ENCODE measurements around the gene VPS13D.

The VPS13D gene

DNA sequence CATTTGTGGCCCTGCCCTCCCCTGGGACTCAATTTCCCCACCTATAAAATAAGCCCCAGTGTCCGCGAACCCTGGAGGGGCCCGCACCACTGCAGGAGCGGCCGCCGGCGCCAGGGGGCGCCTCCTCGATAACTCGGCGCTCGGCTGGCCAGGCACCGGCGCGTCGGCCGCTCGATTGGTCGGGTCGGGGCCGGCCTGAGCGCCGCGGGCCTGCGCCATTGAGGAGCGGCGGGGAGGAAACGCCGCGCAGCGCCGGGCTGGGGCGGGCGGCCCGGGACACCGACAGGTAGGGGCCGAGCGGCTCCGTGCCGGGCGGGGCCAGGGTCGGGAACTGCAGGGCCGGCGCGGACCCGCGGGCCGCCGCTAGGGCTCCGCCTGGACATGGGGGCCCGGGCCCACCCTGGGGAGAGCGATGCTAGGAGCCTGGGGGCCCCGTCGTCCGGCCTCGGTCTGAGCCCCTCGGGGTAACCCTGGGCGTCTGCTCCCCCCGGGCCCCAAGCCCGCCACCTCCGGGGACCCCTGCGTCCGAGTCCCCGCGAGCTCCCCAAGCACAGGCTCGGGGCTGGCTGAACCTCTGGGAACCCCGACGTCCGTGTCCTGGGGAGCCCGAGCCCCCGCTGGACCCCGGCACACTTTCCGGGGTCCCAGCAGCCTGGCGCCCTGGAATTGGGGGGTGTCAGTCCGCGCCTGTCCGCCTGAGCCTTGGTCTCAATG lies at the start of gene VPS13D:
TSS of gene VPS13D (plus strand) at position 196 of the 714 bp plus-strand sequence. CDS start 4,237 bp downstream, outside the sequence.
- peak; percentile 82 for DNase-seq

DNA sequence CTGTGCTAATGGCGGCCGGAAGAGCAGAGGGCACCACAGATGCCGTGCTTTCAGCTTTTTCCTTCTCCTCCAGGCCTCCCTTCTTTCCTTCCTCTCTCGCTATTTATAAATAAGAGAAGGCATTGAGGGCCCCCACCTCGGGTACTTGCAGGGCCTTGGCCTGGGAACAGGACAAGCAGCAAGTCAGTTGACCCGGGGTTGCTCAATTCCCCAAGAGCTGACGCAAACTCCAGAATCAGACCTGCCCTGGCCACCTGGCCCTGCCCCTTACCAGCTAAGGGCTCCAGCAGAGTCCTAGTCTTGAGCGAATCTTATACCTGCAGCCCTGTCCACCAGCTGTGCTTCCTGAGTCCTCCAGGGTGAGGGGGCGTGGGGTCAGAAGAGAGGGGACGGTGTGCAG lies 49.5 kb upstream of the VPS13D start:
- no peak for DNase-seq

GRCh38 chr1:12180903-12181302 lies 48.9 kb upstream of the VPS13D start:
- no peak for DNase-seq

DNA sequence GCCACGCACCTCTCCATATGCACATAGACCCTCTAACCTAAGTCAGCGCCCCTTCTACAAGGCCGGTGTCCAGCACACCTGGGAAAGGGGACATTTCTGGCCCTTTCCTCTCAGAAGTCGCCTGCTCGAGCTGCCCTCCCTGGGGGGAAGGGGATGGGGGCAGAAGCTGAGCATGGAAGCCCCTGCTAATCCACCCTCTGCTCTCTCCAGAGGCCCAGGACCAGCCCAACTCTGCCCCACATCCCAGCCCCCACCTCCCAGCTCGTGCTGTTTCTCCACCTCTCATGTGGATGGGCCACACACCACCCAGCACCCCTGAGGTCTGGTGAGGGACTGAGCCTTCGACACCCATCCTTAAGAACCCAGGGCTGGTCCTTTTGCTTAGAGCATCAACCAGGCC lies 48.3 kb upstream of the VPS13D start:
- no peak for DNase-seq

DNA sequence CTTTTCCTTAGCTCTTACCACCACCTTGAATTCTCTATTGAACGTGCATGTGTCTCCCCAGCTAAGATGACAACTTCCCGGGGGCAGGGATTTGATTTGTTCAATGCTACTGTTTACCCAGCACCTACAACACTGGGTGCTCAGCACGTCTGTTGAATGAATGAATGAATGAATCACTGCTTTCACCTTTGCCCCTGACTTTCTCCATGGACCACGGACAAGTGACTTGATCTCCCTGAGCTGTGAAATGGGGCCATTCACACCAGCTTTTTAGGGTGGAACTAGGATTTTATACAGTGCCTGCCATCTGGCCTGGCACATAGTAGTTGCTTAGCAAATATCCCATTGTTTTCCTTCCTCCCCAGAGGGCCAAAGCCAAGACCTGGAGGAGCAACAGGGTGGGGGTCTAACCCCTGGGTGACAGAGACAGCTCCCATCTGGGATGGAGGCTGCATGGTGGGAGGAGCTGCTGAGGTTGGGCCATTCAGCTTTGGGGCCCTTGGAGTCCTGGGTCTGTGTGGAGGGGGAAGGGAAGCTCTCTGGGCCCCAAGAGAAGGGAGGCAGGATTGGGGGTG lies 47.3 kb upstream of the VPS13D start:
- DNase-seq, result no peak

DNA sequence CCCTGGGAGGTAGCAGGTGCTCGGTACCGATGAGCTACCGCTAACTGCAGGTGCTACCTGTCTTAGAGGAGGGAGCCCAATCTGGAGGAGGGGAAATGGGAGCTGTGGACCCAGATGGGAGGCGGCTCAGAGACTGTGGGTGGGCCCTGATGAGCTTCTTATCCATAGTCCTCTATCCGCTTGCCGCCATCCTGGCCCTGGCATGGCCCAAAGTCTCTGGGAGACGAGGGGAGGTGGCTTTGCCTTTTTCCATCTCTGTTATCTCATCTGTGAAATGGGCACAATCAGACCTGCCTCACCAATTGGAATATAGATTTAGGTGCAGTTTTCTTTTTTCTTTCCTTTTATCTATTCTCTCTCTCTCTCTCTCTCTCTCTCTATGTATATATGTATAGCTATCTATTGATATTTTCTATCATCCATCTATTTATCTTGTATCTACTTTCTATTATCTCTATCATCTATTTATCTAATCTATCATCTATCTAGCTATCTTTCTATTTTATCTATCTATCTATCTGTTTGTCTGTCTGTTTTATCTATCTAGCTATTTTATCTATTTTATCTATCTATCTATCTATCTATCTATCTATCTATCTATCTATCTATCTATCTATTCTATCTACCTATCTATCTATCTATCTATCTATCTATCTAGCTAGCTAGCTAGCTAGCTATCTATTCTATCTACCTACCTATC lies 46.6 kb upstream of the VPS13D start:
- DNase-seq, result no peak

- DNase-seq, result no peak
Observed at GRCh38 chr1:12184008-12184681, 45.7 kb upstream of the VPS13D start.

DNA sequence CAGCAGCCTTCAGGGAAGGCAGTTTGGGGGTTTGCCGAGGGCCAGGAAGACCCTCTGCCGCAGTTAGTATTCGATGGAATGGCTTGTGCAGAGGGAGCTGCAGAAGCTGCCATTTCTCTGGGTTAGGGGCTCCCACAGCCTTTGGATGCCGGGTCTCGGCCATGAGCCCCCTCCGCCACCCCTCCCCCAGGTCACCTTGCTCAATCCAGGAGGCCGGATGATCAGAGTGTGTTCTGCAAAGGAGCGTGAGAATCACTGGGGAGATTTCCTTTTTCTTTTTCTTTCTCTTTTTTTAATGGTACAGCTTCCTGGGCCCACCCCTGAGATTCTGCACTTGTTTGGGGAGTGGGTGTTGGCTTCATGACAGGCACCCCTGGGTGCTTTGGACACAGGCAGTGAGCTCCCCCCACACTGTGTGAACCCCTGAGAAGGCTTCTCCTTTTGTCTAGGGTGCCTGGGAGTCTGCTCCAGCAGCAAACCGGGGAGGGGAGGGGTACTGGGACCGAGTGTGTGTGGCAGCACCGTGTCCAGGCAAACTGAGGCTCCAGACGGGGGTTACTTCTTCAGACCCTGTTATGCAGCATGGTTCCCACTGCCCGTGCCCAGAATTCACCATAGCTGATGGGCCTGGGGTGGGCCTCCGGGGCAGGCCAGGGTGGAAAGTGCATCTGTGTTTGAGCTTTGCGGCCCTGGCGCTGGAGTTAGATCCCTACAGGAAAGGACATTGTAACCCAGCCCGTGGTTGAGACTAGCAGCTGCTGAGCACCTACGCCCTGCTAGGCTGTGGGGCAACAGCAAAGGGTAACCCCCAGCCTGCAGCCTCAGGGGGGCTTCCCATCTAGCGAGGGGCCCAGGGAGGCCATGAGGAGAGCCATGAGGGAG lies 44.6 kb upstream of the VPS13D start:
- no peak for DNase-seq

DNA sequence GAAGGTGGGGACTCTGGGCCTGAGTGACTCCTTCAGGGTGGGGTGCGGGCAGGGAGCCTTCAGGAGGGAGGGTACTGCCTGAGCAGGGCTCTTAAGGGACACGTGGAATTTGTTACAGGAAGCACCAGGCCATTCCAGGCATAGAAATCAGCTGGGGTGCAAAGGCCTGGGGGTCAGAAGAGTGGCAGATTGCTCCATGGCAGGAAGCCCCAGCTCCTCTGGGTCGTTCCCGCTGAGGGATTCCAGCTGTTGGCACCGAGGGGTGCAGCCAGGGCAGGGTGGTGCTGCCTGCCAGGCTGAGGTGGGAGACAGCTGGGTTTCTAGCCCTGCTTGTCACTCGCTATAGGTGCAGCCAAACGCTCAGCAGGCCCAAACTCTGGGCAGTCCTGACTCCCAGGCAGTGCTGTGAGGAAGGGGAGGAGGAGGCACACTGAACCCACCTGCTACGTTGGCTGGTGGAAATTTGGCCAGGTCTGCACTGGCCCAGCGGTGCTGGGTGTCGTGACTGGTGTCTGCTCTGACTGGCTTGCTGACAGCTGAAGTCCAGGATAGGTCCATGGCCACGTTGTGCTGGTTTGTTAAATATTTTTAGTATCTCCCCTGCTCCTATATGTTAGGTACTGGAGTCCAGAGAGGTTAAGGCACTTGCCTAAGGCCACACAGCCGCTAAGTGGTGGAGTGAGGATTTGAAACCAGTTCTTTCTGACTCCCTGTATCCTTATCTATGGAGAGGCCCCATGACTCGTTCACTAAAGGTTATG lies 43.7 kb upstream of the VPS13D start:
- DNase-seq, result no peak

DNA sequence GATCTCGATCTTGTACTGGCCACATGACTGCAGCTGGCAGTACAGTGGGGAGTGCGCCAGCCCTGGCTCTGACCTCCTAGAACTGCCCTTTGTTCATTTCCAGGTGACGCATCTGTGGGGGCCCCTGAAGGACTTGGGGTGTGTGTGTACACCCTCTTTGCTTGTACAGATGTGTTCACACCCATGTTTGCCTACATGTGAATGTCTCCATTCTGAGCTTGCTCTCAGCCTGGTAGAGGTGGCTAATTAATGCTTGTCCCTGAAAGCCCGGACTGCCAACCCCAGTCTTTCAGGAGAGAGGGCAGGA lies 43.2 kb upstream of the VPS13D start:
- DNase-seq, result no peak

DNA sequence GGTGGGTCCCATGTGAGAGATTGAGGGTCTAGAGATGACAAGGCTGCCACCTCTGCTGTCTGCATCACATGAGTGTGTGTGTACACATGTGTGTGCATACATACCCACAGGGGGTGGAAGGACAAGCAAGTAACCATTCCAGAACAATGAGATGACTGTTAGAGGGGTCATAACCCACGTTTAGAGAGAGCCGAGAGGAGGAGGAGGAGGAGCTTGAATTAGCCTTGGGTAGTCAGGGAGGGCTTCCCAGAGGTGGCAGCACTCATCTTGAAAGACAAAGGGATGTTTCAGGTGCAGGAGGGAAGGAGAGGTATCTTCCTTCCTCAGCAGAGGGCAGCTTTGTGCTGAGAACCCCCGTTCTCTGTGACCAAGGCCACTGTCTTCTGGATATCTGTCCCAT lies 41.7 kb upstream of the VPS13D start:
- DNase-seq, result no peak

- no peak for DNase-seq
Observed at GRCh38 chr1:12188657-12189327, 41.0 kb upstream of the VPS13D start.

DNA sequence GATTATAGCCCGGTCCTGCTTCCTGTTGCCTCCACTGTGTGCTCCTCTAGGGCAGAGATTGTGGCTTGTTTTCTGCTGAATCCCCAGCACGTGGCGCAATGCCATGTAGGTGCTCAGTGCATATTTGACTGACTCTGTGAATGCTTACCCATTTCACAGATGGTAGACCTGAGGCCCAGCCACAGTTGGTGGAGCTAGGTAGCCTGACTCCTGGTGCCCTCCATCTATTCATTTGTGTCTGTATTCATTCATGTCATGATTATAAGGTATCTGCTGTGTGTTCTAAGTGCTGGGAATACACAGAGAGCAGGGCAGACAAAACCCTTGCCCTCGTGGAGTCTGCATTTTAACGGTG lies 40.5 kb upstream of the VPS13D start:
- no peak for DNase-seq

DNA sequence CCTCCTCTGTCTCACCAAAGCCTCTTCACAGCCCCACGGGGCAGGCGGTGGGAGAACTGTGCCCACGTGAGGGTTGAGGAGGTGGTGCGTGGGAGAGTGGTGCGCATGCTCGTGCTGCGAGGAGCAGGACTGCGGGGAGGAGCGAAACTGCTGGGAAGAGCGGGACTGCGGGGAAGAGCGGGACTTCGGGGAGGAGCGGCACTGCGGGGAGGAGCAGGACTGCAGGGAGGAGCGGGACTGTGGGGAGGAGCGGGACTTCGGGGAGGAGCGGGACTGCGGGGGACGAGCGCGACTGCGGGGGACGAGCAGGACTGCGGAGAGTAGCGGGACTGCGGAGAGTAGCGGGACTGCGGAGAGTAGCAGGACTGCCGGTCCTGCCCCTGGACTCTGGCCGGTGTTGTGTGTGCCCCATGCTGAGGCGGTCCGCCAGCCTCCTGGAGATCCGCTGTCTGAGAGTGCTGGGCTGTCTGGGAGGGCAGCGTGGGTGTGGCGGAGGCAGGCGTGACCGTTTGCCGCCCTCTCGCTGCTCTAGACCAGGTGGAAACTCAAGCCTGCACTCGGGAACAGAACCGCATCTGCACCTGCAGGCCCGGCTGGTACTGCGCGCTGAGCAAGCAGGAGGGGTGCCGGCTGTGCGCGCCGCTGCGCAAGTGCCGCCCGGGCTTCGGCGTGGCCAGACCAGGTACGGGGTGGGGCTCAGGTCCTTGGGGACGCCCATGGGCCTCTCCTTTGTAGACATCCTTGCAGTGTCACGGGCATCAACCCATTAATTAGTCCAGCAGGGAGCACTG lies 38.4 kb upstream of the VPS13D start:
- no peak for DNase-seq

DNA sequence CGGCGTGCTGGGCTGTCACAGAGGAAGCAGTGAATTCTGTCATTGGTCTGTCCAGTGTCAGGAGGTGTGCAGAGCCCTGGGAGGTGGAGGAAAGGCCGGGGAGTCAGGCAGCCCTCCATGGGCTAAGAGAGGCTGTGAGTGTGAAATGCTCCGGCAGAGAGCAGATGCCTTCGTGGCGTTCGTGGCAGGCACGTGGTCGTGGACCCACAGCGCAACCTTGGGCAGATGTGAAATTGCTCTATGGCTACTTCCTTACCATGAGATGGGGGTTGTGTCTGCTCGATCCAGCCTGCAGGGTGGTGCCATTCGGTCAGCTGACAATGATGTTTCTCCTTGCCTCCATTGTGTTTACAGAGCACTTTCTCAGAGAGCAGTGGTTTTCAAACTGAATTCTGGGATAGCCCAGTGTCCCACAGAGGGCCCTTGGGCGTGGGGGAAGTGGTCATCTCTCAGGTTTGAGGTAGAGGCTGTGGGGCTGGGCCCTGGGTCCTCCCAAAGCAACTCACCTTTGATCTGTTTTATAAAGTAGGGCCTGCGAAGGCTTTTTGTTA lies 35.1 kb upstream of the VPS13D start:
- no peak for DNase-seq

DNA sequence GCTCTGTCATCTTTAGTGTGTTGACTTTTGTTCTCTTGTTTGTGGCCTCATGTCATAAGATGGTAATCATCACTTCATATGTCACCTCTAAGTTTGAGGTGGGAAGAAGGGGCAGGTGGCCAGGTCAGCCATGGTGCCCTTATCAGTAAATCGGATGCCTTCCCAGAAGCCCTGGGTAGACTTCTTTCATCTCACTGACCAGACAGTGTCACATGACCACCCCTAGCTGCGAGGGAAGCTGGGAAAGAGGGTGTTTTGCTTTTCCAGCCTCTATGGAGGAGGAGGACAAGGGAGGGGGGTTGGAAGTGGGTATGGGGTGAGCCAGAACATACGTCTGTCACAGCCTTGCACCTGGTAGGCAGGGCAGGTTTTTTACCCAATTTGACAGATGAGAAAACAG lies 34.4 kb upstream of the VPS13D start:
- DNase-seq, result no peak

DNA sequence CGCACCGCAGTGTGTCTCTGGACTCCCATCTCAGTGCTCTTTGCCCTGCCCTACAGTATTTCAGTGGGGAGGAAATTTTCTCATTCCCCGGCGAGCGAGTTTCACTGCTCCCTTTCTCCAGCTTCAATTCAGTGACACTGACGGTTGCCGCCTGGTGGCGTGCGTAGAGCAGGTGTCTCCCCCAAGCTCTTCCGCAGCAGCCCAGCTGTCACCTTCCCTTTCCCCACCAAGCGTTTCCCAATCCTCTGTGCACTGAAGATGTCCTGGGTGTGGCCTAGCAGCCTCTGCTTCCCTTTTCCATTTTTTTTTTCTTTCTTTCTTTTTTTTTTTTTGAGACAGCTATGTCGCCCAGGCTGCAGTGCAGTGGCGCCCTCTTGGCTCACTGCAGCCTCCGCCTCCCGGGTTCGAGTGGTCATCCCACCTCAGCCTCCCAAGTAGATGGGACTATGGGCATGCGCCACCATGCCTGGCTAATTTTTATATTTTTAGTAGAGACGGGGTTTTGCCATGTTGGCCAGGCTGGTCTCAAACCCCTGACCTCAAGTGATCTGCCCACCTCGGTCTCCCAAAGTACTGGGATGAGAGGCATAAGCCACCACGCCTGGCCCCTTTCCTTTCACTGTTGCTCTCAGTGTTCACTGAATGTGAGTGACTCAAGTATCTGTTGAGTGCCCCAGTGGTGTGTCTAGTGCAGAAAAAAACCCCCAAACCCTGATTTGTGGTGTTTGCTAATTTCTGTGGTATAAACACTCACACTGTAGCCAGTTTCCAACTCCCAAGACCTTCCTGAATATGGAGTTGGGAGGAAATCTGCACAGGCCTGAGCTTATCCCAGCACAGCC lies 33.0 kb upstream of the VPS13D start:
- DNase-seq, result peak; percentile 91

DNA sequence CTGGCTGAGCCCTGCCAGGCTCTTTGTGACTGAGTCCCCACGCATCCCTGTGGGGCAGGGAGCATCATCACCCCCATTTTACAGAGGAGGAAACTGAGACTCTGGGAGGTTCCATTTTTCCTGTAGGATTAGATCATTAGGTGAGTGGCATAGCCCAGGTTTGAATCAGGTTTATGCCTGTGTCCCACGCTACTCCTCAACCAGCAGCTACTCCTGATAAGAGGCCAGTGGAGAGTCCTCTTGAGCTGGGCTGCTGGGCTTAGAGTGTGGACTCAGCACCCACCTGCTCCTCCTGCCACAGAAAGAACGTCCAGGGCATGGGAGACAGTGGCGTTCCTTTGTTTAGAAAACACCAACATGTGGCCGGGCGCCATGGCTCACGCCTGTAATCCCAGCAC lies 32.3 kb upstream of the VPS13D start:
- no peak for DNase-seq

DNA sequence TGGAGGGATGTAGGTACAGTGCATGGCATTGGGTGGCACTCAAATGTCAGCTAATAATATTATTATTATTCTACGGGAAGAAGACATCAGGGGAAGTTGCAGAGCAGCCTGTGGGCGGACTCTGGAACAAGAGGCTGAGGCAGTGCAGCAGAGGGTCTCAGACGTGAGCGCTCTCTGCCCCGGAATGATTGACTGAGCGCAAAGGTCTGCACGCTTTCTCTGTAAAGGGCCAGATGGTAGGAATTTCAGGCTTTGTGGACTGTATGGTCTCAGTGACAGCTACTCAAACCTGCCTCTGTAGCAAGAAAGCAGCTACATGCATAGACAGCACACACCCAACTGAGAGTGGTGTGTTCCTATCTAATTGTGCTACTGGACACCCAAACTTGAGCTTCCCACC lies 29.6 kb upstream of the VPS13D start:
- DNase-seq, result no peak

Measured in NCI-H2171 (cell line).